H54 (cell line): ENCODE data around the gene FZD10.

Experiments used
- DNase-seq: peaks from one replicate; pipeline ENCODE4 v3.0.0; 2011; ENCODE audit warnings: low spot score, mixed read lengths; ENCODE audit not compliant: insufficient read length
- FAIRE-seq: peaks from 3 replicates; lab custom pipeline; 2011; peaks lifted over from hg19 to GRCh38; lab: Jason Lieb, UNC
- POLR2A ChIP-seq: IDR thresholded peaks from 2 replicates; pipeline ENCODE4 v1.6.1; 2011; ENCODE audit warnings: low read depth, mild to moderate bottlenecking, low read length

Gene FZD10

DNA sequence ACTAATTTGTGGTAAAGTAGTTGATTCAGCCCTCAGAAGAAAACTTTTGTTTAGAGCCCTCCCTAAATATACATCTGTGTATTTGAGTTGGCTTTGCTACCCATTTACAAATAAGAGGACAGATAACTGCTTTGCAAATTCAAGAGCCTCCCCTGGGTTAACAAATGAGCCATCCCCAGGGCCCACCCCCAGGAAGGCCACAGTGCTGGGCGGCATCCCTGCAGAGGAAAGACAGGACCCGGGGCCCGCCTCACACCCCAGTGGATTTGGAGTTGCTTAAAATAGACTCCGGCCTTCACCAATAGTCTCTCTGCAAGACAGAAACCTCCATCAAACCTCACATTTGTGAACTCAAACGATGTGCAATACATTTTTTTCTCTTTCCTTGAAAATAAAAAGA is 2.7 kb downstream of the FZD10 start:
- no peak for DNase-seq
- FAIRE-seq = no peak
- TF ChIP-seq POLR2A = no peak

DNA sequence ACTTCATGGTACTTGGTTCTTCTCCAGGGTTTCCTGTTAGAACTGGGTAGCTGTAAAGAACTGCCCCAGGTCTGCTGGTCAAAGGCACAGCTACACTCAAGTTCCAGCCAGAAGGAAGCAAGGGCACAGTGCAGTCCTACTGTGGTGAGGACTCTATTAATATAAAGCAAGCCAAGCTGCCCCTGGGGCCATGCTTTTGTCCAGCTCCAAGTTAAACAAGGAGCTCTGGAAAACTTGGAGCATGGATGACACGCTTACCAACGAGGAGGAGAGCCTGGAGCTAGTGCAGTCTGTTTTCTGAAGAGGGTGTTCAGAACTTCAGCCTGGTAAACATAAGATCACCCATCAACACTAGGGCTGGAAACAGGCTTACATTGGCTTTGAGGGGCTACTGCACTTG is 4.0 kb downstream of the FZD10 start:
- DNase-seq = no peak
- no peak for FAIRE-seq
- no peak for TF ChIP-seq POLR2A

DNA sequence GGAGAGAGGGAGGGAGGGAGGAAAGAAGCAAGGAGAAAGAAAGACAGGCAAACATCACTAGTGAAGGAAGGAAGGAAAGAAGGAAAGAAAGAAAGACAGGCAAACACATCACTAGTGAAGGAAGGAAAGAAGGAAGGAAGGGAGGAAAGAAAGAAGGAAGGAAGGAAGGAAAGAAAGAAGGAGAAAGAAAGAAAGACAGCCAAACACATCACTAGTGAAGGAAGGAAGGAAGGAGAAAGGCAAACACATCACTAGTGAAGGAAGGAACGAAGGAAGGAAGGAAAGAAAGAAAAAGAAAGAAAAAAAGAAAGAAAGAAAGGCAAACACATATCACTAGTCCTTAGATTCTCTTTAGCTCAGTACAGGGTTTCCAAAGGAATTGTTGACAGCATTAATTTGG is 5.3 kb downstream of the FZD10 start:
- DNase-seq = no peak
- no peak for TF ChIP-seq POLR2A
- no peak for FAIRE-seq

DNA sequence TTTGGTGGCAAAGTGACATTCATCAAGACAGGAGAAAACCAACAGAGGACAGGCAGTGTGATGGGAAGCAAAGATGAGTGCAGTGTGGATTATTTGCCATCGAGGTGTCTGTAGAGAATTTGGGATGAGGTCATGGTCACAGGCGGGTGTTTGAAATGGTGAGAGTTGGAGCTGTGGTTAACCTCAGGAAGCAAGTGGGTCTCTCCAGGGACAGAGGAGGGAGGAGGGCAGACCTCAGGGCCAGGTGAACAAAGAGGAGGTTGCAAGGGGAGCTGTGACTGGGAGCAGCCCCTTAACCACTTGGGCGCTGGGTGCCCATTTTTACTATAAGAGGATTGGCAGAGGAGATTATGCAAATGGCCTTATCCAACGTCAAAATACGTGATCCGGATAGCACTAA is 7.0 kb downstream of the FZD10 start:
- DNase-seq = no peak
- no peak for TF ChIP-seq POLR2A
- no peak for FAIRE-seq

DNA sequence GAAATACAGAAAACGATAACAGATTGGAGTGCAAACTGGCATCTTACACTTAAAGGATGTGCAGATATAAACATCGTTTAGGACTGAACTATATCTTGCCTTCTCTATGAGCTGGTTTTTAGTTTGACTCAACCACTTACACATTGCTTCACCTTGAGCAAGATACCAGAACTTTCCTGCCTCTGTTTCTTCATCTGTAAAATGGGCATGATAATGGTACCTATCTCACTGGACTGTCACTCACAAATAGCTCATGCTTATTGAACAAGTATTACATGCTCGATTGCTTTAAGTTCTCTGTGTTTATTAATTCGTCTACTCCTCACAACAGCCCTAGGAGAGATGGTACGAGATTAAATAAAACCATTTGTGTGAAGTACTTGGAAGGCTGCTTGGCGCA is 7.7 kb downstream of the FZD10 start:
- DNase-seq = no peak
- FAIRE-seq = no peak
- no peak for TF ChIP-seq POLR2A

DNA sequence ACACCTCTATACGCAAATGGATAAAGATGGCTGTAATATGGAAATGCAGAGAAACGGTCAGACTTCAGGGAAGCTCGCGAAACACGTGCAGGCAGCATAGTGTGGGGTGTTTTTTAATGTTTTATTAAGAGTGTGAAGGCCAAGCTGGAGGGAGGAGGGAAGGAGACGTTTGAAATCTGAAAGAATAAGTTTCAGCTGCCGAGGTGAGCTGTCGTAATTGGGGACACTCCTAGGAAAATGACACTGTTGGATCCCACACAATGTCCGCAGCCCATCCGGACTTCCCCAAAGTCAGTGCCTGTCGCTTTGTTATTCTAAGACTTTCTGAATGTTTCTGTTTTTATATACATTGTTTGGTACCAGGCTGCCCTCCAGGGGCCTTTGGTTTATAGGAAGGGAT is 8.3 kb downstream of the FZD10 start:
- no peak for FAIRE-seq
- no peak for DNase-seq
- TF ChIP-seq POLR2A = no peak

DNA sequence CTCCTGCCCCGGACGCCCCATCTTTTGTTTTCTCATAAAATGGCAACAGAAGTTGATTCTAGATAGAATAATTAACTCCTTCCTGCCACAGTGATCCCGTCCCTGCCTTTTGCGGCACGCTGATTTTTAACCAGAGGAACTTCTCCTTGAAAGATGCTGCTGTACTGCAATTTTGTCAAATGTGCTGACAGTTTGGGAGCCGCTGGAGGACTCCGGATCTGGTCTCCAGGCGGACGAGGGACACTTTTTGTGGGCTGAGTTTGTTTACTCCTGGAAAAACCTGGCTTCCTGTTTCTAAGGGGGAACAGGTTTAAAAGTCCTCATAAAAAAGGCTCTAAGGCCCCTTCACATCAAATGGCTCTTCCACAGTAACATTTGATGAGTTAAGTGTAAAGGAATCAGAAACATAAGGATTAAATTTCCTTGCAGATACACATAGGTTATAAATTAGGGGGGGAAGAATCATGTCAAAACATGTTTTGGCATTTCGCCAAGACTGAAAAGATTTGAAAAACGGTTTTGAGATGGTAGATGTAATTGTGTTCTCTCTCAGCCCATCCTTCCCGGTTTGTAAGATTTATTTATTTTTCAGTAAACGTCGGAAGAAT is 15.5 kb downstream of the FZD10 start:
- DNase-seq = no peak
- no peak for TF ChIP-seq POLR2A
- FAIRE-seq = no peak

DNA sequence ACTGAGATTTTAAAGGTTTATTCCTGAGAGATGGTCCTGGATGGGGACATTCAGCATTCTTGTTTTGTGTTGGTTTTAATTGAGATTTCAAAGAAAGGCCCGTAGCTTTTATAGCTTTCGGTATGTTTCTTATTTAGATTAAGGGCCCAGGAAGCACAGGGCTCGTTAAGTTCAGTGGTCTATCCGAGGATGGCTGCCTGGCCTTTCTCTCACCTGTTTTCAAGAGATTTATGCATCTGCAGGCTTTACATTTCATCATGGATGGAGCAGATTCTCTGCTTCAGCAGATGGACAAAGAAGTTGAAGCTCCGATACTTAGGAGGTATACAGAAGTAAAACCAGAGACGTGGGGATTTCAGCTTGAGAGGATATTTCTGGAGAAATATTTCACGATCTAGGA is 16.0 kb downstream of the FZD10 start:
- no peak for FAIRE-seq
- no peak for TF ChIP-seq POLR2A
- DNase-seq = no peak

DNA sequence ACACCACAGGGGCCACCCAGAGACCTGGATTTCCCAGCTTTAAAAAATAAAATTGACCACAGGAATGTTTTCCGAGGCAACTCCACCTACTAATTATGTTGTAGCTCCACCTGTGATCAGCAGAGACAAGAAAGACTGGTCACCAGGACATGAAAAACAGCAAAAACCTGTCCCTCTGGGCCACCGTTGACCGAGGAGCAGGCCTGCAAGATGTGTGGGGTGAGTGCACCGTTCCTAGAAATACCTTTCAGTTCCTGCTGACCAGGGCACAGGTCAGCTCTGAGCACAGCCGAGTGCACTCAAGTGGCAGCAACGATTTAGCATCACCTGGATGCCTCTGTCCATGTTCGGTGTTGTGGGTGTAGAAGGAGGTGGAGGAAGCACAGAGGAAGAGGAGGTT is 16.9 kb downstream of the FZD10 start:
- no peak for FAIRE-seq
- no peak for TF ChIP-seq POLR2A
- DNase-seq = no peak

DNA sequence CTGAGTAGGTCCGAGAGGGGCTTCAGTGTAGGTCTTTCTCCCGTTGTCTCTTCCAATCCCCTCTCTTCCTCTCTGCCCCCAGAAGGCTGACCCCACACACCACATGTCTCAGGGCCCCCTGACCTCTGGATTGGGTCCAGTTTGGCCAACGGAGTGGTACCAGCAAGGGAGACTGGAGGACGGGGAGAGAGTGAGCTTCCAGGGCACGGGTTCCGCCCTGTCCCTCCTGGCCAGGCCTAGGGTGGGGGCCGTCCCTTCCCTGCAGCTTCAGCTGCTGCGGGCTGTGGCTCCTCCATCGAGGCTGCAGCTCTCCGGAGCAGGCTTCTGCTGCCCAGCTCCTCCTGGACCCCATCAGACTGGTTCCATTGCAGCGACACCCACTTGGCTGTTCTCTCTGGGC is 17.4 kb downstream of the FZD10 start:
- TF ChIP-seq POLR2A = no peak
- no peak for FAIRE-seq
- DNase-seq = no peak

DNA sequence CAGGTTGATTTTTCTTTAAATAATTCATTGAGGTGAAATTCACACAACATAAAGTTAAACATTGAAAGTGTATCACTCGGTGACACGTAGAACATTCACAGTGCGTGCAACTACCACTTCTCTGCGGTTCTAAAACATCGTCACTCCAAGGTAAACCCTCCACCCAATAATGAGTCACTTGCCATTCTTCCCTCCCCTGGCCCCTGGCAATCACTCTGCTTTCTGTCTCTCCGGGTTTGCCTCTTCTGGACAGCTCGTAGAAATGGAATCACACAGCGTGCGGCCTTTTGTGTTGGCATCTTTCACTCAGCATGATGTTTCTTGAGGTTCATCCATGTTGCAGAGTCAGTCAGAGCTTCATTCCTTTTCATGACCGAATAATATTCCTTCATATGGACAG is 18.9 kb downstream of the FZD10 start:
- FAIRE-seq = no peak
- no peak for DNase-seq
- no peak for TF ChIP-seq POLR2A

DNA sequence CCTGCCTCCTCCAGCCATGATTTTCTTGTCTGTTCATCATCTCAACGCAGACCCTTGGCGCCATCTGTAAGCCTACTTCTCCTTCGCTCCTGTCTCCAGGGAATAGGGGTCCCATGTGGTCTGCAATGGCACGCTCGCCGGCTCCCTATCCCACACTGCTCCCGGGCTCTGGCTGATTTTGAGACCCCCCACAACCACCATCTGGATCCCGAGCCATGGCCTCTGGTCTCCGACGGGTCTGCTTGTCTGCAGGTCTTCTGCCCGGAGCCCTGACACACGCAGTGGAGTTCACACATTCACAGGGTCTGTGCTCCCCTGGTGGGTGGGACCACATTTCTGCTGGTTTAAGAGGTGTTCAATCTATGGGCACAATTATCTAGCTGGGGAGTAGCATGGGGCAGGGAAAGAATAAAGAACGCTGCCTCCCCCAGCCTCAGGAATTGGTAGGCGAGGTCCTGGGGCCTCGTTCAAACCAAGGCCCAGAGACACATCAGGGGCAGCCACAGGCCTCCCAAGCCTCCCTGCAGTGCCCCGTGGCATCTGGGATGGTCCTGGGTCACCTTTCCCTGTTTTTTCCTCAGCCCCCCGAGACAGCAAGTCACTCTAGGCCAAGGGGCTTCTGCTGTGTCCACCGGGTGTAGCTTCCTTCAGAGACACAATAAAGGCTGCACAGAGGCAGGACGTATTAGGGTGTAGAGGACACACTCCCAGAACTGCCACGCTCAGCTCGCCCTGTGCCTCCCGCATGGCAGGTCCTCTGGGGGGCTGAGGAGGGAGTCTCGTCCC is 21.5 kb downstream of the FZD10 start:
- no peak for FAIRE-seq
- DNase-seq = no peak
- no peak for TF ChIP-seq POLR2A

DNA sequence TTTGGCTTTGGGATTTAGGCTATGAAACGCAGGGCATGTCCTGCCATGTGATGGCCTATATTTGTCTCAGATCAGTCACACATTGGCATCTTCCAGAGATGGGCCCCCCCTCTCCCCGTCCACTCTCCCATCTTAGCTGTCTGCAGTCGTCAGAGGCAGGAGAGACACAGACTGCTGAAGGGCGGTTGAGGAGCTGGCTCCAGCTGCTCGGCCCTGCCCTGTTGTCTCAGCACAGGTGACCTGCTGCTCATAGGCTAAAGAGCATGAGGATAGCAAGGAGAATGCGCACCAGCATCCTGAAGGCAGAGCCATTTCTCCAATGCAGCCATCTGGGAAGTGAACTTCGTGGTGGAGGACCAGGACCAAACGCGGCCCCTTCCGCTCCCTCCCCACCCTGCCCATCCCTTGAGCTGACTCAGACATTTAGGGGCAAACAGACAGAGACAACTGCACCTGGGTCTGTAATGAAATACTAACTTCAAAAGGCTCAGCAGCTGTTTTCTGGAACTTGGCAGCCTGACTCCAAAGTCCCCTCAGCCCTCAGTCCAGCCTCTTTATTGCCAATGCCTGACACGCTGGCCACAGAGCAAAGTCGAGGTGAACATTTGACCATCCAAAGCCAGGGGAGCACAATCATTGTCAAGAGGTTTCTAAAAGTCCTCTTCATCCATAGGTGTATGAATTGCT is 22.3 kb downstream of the FZD10 start:
- no peak for DNase-seq
- no peak for TF ChIP-seq POLR2A

More for the DNA sequence above, 22.3 kb downstream of the FZD10 start:
- no peak for FAIRE-seq
